GM12878 (cell line): Measurements from ENCODE around the gene NUP62. TPM values are rescaled to one million over a fixed set of nuclear protein-coding genes. Genes with fewer than 3 reads are reported as not detected.

Experiments used
- ATAC-seq: fragments of 200-7000 bp; cut with Tn5 transposase; 3 replicates; pipeline ENCODE4 v1.9.1; 2020; ENCODE audit warnings: mild to moderate bottlenecking, moderate library complexity
- BruUV-seq: library from RNA; stranded (reverse); fragments of 400-500 nt; replicated peaks from 2 replicates; lab custom pipeline; 2021; lab: Mats Ljungman, UMichigan
- CTCF ChIA-PET: fragments of 300-600 bp; sonication (Branson Sonifier 250); formaldehyde crosslinking; extraction: SDS; loops from one replicate; lab custom pipeline; 2021; ENCODE audit warnings: inconsistent platforms; lab: Yijun Ruan, JAX
- POLR2A ChIA-PET: fragments of 350-600 bp; formaldehyde crosslinking; extraction: SDS; loops from one replicate; lab custom pipeline; 2021; ENCODE audit warnings: inconsistent platforms; lab: Charles Lee
- RAD21 ChIA-PET: fragments of 300-600 bp; sonication (Branson Sonifier 250); formaldehyde crosslinking; loops from one replicate; lab custom pipeline; 2023; ENCODE audit warnings: antibody characterized with exemption; ENCODE audit not compliant: unreplicated experiment; lab: Charles Lee
- SMC1A ChIA-PET: fragments of 300-600 bp; sonication (Branson Sonifier 250); formaldehyde crosslinking; loops from one replicate; lab custom pipeline; 2023; ENCODE audit not compliant: unreplicated experiment, uncharacterized antibody; lab: Charles Lee
- DNase-seq: peaks from one replicate; pipeline ENCODE4 v3.0.0-alpha.2; 2011; ENCODE audit warnings: low read depth, low spot score
- FAIRE-seq: peaks from 3 replicates; lab custom pipeline; 2011; peaks lifted over from hg19 to GRCh38; lab: Jason Lieb, UNC
- H2AFZ ChIP-seq: 2 replicates; pipeline ENCODE4 v1.6.0; 2011; ENCODE audit warnings: low read depth, low read length, control low read depth; ENCODE audit not compliant: control insufficient read depth
- H3K27ac ChIP-seq: 2 replicates; pipeline ENCODE4 v1.5.1; 2011; ENCODE audit warnings: control low read depth; ENCODE audit not compliant: control insufficient read depth, insufficient read depth
- H3K27me3 ChIP-seq, 2 experiments: replicated peaks in 1 of 2; 2 replicates each; pipeline versions ENCODE4 v1.6.0 to v1.6.1; 2011; ENCODE audit warnings: low read length in 1 of 2; ENCODE audit not compliant: control insufficient read depth in 2 of 2, insufficient read depth in 2 of 2
- H3K36me3 ChIP-seq, 2 experiments: 2 replicates each; pipeline ENCODE4 v1.5.1; 2011; ENCODE audit warnings: low read length in 1 of 2; ENCODE audit not compliant: control insufficient read depth in 2 of 2, insufficient read depth in 2 of 2
- H3K4me1 ChIP-seq: 2 replicates; pipeline ENCODE4 v1.6.1; 2011; ENCODE audit warnings: mild to moderate bottlenecking, low read length, moderate library complexity, mixed read lengths; ENCODE audit not compliant: control insufficient read depth, insufficient read depth
- H3K4me2 ChIP-seq: 2 replicates; pipeline ENCODE4 v1.6.0; 2011; ENCODE audit warnings: control low read depth; ENCODE audit not compliant: control insufficient read depth, insufficient read depth
- H3K4me3 ChIP-seq: fragments of 200-600 bp; sonication (generic); 2 replicates; pipeline ENCODE4 v1.5.1; 2016
- H3K79me2 ChIP-seq: 2 replicates; pipeline ENCODE4 v1.6.0; 2011; ENCODE audit warnings: low read length; ENCODE audit not compliant: control insufficient read depth, insufficient read depth
- H3K9ac ChIP-seq: 2 replicates; pipeline ENCODE4 v1.8.0; 2011; ENCODE audit warnings: low read length, control low read depth, mixed read lengths; ENCODE audit not compliant: control insufficient read depth, insufficient read depth
- H3K9me3 ChIP-seq: replicated peaks from 3 replicates; pipeline ENCODE4 v1.5.1; 2011; ENCODE audit warnings: mild to moderate bottlenecking, low read length; ENCODE audit not compliant: control insufficient read depth, insufficient read depth
- H4K20me1 ChIP-seq: 2 replicates; pipeline ENCODE4 v1.6.0; 2011; ENCODE audit not compliant: control insufficient read depth, insufficient read depth
- CEBPZ ChIP-seq: fragments of 150-350 bp; IDR thresholded peaks from 2 replicates; pipeline ENCODE4 v1.6.1; 2016; ENCODE audit warnings: low read depth, low read length
- CTCF ChIP-seq, 3 experiments: IDR thresholded peaks in 2 of 3; conservative IDR thresholded peaks in 1 of 3; 2 replicates each; pipeline ENCODE4 v1.5.1; 2011; ENCODE audit warnings: low read depth in 3 of 3, low read length in 3 of 3, mild to moderate bottlenecking in 3 of 3, control low read depth in 2 of 3, moderate library complexity in 2 of 3, inconsistent platforms in 1 of 3, mixed read lengths in 1 of 3; ENCODE audit not compliant: control insufficient read depth in 2 of 3, insufficient read depth in 1 of 3; ENCODE audit errors: extremely low read depth in 1 of 3
- HDAC2 ChIP-seq: fragments of 200-600 bp; sonication (generic); IDR thresholded peaks from 2 replicates; pipeline ENCODE4 v1.6.1; 2017
- IKZF1 ChIP-seq: fragments of 450-650 bp; conservative IDR thresholded peaks from 2 replicates; pipeline ENCODE4 v1.6.1; 2017; ENCODE audit warnings: antibody characterized with exemption, mild to moderate bottlenecking
- NFYB ChIP-seq: IDR thresholded peaks from 2 replicates; pipeline ENCODE4 v1.6.1; 2011; ENCODE audit warnings: low read depth, mild to moderate bottlenecking, low read length, improper control_type of control experiment, moderate library complexity; ENCODE audit not compliant: insufficient read depth
- PML ChIP-seq: IDR thresholded peaks from 2 replicates; pipeline ENCODE4 v1.6.1; 2012; ENCODE audit warnings: low read length, inconsistent platforms
- POLR2A ChIP-seq: IDR thresholded peaks from 2 replicates; pipeline ENCODE4 v1.6.1; 2011; ENCODE audit warnings: low read depth, mild to moderate bottlenecking, low read length
- RBBP5 ChIP-seq: fragments of 200-600 bp; sonication (generic); conservative IDR thresholded peaks from 2 replicates; pipeline ENCODE4 v1.6.1; 2016
- REST ChIP-seq: IDR thresholded peaks from 2 replicates; pipeline ENCODE4 v1.6.1; 2012; ENCODE audit warnings: mild to moderate bottlenecking, low read depth, low read length
- ZBTB4 ChIP-seq: fragments of 450-650 bp; formaldehyde crosslinking; IDR thresholded peaks from 2 replicates; pipeline ENCODE4 v1.4.0; 2022; ENCODE audit warnings: mild to moderate bottlenecking, moderate library complexity
- ZSCAN29 ChIP-seq: fragments of 450-650 bp; IDR thresholded peaks from 2 replicates; pipeline ENCODE4 v1.6.1; 2017; ENCODE audit warnings: mild to moderate bottlenecking, moderate library complexity
- WGBS: methylation state at CpG from one replicate; pipeline ENCODE4 v1.1.6; 2016; ENCODE audit warnings: low lambda C conversion rate; ENCODE audit not compliant: insufficient replicate concordance, insufficient coverage; ENCODE audit errors: missing lambda C conversion rate; 5-methylcytosine and 5-hydroxymethylcytosine counted together
- in situ Hi-C: fragments of 300-500 bp; cut with MboI; formaldehyde crosslinking; loops from 9 replicates; pipeline ENCODE4 v1.14.3; 2018; ENCODE audit warnings: mixed read lengths
- intact Hi-C: fragments of 100-400 bp; cut with micrococcal nuclease; formaldehyde crosslinking; loops from one replicate; pipeline ENCODE4 v1.14.2; 2022; ENCODE audit not compliant: unreplicated experiment
- polyA plus RNA-seq, 11 experiments: library from polyadenylated mRNA; depleted of rRNA in 4 of 11; unstranded in 6 of 11; stranded (reverse) in 5 of 11; fragments of >200 nt; fragmentation: Nextera tagmentation in 4 of 11; fragmentation: Illumina TruSeq in 1 of 11; extraction: Ambion mirVana in 4 of 11; extraction: Trizol in 1 of 11; gene quantifications; 1 replicate in 1 of 11; 2 replicates in 10 of 11; pipeline versions ENCODE4 v1.2.1 to v1.2.3, GENCODE V29; 2011 to 2016; ENCODE audit warnings: inconsistent platforms in 2 of 11, missing spikeins in 2 of 11, low read depth in 1 of 11
- total RNA-seq, 4 experiments: library from RNA; depleted of rRNA in 3 of 4; stranded (reverse); fragments of >200 nt in 3 of 4; fragmentation: Illumina TruSeq in 1 of 4; extraction: Trizol in 1 of 4; gene quantifications; 2 replicates each; pipeline versions ENCODE4 v1.2.1 to v1.2.3, GENCODE V29; 2013 to 2021

NUP62 gene
- total and polyA plus RNA-seq, 10 of the 15 experiments (the other 5 are each of a cell fraction or from before 2014, with no cell fraction given) = 19.5 to 110 (median 66.9) TPM

- in situ Hi-C loops = no loop called here
- intact Hi-C loops = no loop called here
- no peak overlapping the region for H3K4me3 ChIP-seq
- H3K27ac ChIP-seq = no peak overlapping the region
- no peaks in the 10 kb centered on the region for H3K27me3 ChIP-seq
- SMC1A ChIA-PET = interaction anchor here (0.6 to 1.1 kb wide), 2 partner anchors 15 to 91 kb away, joined by 3 read pairs; no protein-coding TSS in a partner anchor
- POLR2A ChIA-PET = no interaction called here
- no peaks in the 10 kb centered on the region; a peak in 1 of 4 replicates for H3K36me3 ChIP-seq
- H3K4me1 ChIP-seq = no peaks in the 10 kb centered on the region
- FAIRE-seq (no peak), DNase-seq (no peak), ATAC-seq (no peak)
- H3K9ac ChIP-seq = no peak overlapping the region
- 85% methylated on average over 12 of the region's 13 CpGs for WGBS
- no TSS peak for BruUV-seq
- H3K4me2 ChIP-seq = no peak overlapping the region
- H3K79me2 ChIP-seq = no peaks in the 10 kb centered on the region
- H2AFZ ChIP-seq = no peak overlapping the region
- CTCF ChIA-PET = no interaction called here
- H4K20me1 ChIP-seq = no peaks in the 10 kb centered on the region
- RAD21 ChIA-PET = no interaction called here
- no peaks in the 10 kb centered on the region for H3K9me3 ChIP-seq
- no peak for TF ChIP-seq IKZF1
- no peak for TF ChIP-seq POLR2A
- TF ChIP-seq CTCF (IDR thresholded peaks at IDR 0.05 in 2 of 3, conservative IDR thresholded peaks at IDR 0.05 in 1 of 3; ENCODE audit: control insufficient read depth in 2 of 3, extremely low read depth in 1 of 3, insufficient read depth in 1 of 3, low read depth in 3 of 3, low read length in 3 of 3) = no peak
- TF ChIP-seq CEBPZ = no peak
- no peak for TF ChIP-seq ZSCAN29
- no peak for TF ChIP-seq HDAC2
- no peak for TF ChIP-seq RBBP5
- no peak for TF ChIP-seq ZBTB4 (CRISPR knock-in tag)
- no peak for TF ChIP-seq PML
- TF ChIP-seq NFYB = no peak
- no peak for TF ChIP-seq REST
These were observed 47.8 kb upstream of the NUP62 start for GRCh38 chr19:49977076-49977475.
